ENCODE results near the gene DDTL.

DDTL gene

GRCh38 chr22:24006207-24006913 lies 39.7 kb downstream of the DDTL start:
- no peak for DNase-seq (ENCODE audit: low spot score)

DNA sequence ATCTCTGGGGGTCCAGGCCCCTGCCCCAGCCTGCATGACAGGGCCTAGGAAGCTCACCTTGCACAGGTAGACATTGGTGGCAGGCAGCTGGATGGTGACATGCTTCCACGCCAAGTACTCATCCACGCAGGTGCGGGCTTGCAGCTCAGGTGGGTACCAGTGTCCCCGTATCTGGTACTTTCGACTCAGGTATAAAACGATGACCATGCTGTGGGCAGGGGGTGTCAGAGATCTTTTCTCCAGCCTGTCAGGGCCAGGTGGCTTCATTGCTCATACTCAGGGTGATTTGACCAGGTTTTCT lies 40.2 kb downstream of the DDTL start:
- DNase-seq (ENCODE audit: low spot score): no peak

- DNase-seq (ENCODE audit: low spot score): no peak
Observed at GRCh38 chr22:24007253-24008021, 40.7 kb downstream of the DDTL start.

- DNase-seq (ENCODE audit: low spot score): no peak
Observed at GRCh38 chr22:24008022-24008283, 41.3 kb downstream of the DDTL start.

DNA sequence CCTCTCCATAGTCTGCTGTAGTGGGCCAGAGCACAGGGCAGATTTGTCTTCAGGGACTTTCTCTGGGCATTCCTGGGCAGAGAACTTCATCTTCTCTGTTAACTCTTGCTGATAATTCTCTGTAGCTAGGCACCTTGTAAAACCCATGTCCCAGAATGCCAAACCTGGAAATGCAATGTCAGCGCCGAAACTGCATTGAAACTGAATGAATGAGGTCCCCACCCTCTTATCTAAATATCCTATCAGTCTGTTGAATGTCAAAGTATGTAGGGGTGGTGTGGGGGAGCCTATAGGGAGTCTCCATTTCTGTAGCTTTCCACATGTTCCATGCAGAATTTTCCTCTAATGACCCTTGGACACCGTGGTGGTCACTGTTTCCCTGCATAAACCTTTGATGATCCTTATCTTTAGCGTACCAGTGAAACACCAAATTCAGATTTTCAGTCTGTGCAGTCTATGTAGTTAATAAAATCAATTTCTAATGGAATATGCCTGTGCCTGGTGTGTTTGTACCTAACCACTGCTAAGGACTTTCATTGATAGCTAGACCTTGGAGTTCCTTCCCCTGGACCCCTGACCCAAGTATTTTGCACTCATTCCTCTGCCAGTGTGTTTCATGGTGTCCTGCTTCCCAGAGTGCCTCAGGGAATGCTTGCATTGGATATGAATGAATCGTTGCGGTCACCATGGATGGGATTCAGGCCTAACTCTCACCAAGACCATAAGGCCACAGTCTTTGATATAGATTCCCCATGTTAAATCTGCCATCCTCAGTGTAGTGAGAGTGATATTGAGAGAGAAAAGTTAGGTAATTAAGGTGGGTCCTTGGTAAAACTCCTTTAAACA lies 41.9 kb downstream of the DDTL start:
- DNase-seq (ENCODE audit: low spot score): no peak

DNA sequence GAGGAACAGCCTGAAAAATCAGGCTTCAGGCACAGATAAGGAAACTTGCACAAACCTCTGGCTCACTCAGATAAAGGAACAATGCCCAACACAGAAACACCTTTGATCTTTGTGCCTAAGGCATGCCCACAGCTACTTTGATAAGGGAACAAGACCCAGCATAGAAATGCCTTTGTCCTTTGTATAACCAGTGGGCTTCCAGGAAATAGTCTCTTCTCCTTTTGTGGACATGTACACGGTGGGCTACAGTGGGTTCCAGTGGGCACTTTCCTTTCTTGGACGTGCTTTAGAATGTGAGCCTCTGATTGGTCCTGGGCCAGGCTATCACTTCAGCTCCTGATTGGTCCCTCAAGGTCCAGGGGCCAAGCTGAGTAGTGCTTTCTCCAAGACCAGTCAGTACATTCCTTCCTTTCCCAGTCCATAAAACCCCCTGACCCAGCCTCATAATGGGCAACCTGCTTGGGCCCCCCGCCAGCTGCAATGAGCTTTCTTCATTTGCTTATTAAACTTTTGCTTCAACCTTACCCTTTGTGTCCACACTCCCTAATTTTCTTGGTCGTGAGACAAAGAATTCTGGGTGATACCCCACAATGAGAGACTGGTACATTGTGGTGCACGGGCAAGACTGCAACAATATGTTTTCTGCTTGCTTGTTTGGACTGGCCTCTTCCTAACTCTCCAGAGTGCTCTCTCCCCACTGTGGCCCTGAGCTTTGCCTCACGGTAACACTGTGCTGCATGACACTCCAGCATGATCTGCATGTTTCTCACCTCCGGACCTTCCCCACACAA lies 42.7 kb downstream of the DDTL start:
- no peak for DNase-seq (ENCODE audit: low spot score)

DNA sequence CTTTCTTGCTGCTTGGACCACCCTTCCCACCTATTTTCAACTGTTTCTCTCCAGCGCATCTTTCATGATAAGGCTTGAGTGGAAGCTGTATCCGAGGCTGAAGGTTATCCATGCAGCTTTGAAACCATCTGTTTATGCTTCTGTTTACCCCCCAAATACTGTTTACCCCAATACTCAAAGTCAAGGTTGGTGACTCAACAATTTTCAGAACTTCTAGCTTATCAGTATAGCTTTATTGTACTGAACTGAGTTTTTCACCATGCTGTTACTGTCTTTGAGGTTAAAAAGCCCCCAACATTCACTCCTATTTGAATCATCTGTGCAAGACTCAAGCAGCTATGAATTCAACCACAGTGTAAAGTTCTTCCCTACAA lies 43.3 kb downstream of the DDTL start:
- no peak for DNase-seq (ENCODE audit: low spot score)

- no peak for DNase-seq (ENCODE audit: low spot score)
Observed at GRCh38 chr22:24011735-24012068, 45.0 kb downstream of the DDTL start.

GRCh38 chr22:24016156-24016555 lies 49.5 kb downstream of the DDTL start:
- no peak for DNase-seq (ENCODE audit: low spot score)

GRCh38 chr22:24021304-24021703 lies 54.6 kb downstream of the DDTL start:
- no peak for DNase-seq (ENCODE audit: low spot score)
